EH (cell line): ENCODE data around the gene AREL1.

Experiments
- DNase-seq: peaks from one replicate; pipeline ENCODE4 v3.0.0-alpha.2; 2015; ENCODE audit warnings: low read depth

AREL1 gene

GRCh38 chr14:74698465-74698864 lies 14.4 kb downstream of the AREL1 start:
- DNase-seq, result no peak

- no peak for DNase-seq
Observed at GRCh38 chr14:74697976-74698375, 14.9 kb downstream of the AREL1 start.

GRCh38 chr14:74697543-74697942 lies 15.3 kb downstream of the AREL1 start:
- peak; percentile 90 for DNase-seq

DNA sequence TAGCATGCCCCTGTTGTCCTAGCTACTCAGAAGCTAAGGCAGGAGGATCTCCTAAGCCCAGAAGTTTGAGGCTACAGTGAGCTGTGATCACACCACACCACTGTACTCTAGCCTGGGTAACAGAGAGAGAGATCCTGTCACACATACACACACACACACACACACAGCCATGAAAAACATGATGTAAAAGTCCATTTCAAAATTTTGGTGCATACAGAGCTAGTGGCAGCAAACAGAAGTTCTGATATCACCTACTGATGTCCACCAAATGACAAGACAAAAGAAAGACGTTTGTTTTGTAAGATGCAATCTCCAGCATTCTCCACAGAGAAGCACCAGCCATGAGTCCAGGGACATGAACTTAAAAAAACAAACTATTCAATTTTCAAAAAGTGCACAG lies 15.9 kb downstream of the AREL1 start:
- peak; percentile 4 for DNase-seq

GRCh38 chr14:74695406-74695805 lies 17.5 kb downstream of the AREL1 start:
- no peak for DNase-seq

DNA sequence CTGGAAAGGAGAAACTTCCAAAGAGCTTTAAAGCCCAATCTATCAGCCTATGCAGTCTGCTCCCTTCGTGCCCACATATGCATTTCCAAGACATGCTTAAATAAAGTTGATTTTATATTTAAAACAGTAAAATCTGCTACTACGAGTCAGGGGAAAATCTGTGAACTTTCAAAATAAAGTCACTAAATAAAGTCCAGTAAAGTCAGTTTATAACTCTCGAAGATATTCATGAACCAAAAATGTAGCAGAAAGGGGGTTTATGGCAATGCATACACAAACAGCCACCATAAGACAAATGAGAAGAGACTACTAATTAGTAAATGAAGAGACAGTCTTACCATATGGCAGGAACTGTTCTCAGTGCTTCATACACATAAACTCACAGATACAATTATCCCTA lies 19.7 kb downstream of the AREL1 start:
- DNase-seq, result no peak

- no peak for DNase-seq
Observed at GRCh38 chr14:74691456-74691855, 21.4 kb downstream of the AREL1 start.

DNA sequence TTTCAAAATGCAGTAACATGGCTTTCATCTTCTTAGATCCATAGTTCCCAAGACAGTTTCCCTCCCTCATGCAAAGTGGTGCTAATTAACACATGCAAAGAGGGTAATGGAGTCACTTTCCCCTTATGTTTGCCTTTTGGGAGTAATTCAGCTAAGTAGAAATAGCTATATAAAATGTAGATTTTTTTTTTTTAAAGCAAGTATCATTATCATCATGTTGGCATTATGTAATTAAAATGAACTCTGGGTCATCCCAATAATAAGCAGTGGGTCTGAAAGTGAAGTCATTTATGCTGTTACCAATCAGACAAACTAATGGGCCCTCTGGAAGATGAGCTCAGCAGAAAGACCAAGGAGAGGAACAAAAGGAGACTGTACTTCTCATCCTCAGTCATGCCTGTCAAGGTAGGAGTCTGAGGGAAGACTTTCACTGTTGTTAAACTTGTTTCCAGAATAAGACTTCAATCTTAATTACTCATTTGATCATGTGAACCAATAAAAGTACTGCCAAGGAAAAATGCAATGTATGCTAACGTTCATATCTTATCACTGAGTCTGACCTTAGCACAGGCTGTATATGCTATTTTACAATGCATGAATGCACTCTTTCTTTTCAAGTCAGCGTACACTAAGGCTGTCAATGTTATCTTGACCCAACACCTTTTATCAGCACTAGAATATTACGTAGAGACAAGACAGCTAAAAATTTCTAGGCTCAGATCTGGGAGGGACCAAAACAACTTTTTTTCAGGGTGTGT lies 26.8 kb downstream of the AREL1 start:
- DNase-seq, result no peak

DNA sequence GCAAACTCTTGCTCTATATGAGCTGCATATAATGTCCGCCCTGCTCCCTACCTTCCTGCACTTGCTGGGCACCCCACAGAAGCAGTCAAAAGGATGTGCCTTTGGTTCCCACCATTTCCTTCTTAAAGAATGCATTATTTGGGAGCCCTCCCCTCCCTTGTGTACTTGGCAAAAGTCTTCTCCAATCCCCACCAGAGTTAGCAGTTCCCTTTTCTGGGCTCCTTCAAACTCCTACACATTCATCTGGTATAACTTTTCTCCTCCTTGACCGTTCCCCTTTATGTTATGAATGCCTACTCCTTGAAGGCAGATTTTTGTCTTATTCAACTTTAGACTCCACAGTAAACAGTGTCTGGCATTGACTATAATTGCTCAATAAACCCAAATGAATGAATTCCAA lies 27.8 kb downstream of the AREL1 start:
- DNase-seq, result no peak

DNA sequence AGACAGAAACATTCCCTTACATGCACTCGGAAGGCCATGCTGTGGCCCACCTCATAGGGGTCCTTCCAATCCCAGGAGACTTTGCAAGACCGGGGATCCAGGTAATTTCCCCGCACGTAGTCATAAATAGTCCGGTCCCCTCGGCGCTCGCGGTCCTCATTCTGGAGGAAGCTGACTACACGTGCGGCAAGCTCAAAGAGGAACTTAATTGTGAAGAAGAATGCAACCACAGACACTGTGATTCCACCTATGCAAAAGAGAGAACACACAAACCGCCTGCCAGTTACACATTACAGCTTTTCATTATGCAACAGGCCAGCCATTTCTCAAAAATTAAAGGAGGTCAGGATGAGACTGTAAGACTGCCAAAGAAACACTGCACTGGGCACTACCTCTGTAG lies 28.4 kb downstream of the AREL1 start:
- no peak for DNase-seq

GRCh38 chr14:74683406-74683805 lies 29.5 kb downstream of the AREL1 start:
- DNase-seq, result no peak

- DNase-seq, result no peak
Observed at GRCh38 chr14:74682169-74682952, 30.5 kb downstream of the AREL1 start.

DNA sequence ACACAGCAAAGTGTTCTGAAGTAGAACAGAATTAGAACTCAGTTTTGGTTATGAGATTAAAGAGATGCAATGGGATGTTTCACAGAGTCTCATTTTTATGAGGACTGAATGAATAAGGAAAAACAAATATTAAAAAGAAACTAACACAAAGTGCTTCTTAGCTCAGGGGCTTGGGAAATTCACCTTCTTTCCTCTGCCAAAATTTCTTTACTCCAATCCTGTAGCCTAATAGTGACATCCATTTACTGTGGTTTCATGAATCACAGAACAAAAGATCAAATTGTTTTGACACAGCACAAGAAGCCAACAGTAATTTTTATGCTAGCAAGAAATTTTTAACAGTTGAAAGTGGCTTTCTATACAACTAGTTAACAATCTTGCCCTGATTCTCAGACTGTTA lies 37.7 kb downstream of the AREL1 start:
- DNase-seq, result no peak

DNA sequence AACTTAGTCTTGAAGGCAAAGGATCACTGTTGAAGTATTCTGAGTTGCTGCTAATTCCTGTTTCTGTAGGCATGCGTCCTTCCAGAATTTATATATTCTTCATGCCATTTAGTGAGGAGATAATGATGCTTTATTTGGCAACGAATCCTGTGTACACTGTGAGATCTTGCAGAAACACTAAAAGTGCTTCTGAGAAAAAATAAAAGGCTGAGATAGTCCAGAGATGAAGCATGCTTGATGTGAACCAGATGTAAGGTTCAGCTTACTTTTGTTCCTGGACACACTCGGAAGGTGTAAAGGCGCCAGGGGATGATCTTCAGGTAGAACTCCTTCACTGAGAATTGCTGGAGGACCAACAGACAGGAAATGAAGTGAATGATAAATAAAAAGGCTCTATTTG lies 39.1 kb downstream of the AREL1 start:
- DNase-seq, result no peak

GRCh38 chr14:74671789-74672188 lies 41.1 kb downstream of the AREL1 start:
- DNase-seq, result peak; percentile 77

- peak; percentile 74 for DNase-seq
Observed at GRCh38 chr14:74670726-74671411, 42.0 kb downstream of the AREL1 start.

DNA sequence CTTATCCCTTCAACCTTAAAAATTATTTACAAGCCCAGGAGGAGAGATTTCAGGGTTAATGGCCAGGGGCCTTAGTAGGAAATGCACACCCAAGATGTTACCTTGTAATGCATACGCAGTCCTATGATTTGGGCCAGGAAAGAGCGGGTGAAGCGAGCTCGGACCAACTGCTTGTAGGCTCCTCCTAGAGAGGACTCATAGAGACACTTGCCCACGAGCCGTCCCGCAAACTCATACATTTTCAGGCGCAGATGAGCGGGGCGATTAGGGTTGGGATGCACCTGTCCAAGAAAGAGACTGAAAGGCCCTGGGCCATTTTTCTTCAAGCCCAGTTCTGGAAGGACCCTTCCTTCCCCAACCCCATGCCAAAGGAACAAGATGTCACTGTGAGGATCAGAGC lies 43.0 kb downstream of the AREL1 start:
- DNase-seq, result no peak

GRCh38 chr14:74669256-74669655 lies 43.6 kb downstream of the AREL1 start:
- DNase-seq, result no peak

DNA sequence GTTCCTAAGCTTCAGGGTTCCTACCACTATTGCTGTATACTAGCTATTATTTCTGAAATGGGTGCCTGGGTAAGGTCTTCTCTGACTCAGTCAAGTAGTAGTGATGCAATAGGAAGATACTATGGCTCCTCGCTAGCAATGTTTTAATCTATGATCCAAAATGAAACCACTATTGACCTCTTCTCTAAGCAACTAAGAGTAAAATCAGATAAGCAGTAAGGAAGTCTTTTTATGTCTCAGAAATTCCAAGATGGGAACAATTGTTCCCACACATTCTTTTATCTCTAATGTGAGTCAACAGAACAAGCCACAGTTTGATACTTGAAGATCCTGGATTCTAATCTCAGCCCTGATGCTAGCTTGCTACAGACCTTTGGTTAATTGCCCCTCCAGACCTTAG lies 45.1 kb downstream of the AREL1 start:
- DNase-seq, result peak; percentile 91

- no peak for DNase-seq
Observed at GRCh38 chr14:74664717-74665116, 48.2 kb downstream of the AREL1 start.

GRCh38 chr14:74663884-74664283 lies 49.0 kb downstream of the AREL1 start:
- DNase-seq, result no peak

GRCh38 chr14:74661726-74662450 lies 51.0 kb downstream of the AREL1 start:
- DNase-seq, result no peak
